Smooth muscle cell (in vitro differentiated cells): ENCODE data around the gene POLE. TPM values are rescaled to one million over a fixed set of nuclear protein-coding genes. Genes with fewer than 3 reads are reported as not detected.
"Not testable (repeated sequence)": the region's sequence is repeated elsewhere in the genome, so short reads cannot be mapped to it uniquely, and the experiment has no call there.

Experiments
- DNase-seq: peaks from one replicate; lab custom pipeline; 2025; ENCODE audit not compliant: unreplicated experiment; lab: John Stamatoyannopoulos, UW
- H2AFZ ChIP-seq: fragments of 200-600 bp; sonication (generic); 2 replicates; pipeline ENCODE4 v1.6.0; 2016; ENCODE audit warnings: antibody characterized with exemption, low read depth, mild to moderate bottlenecking
- H3F3A ChIP-seq: fragments of 200-600 bp; sonication (generic); 2 replicates; pipeline ENCODE4 v1.6.0; 2017; ENCODE audit warnings: antibody characterized with exemption, low read depth
- H3K27ac ChIP-seq: fragments of 200-600 bp; sonication (generic); 2 replicates; pipeline ENCODE4 v1.5.1; 2016; ENCODE audit warnings: low read depth, mild to moderate bottlenecking
- H3K27me3 ChIP-seq: fragments of 200-600 bp; sonication (generic); 2 replicates; pipeline ENCODE4 v1.6.1; 2016; ENCODE audit warnings: low read depth, mild to moderate bottlenecking
- H3K36me3 ChIP-seq: fragments of 200-600 bp; sonication (generic); 2 replicates; pipeline ENCODE4 v1.5.1; 2016; ENCODE audit warnings: low read depth
- H3K4me1 ChIP-seq: fragments of 200-600 bp; sonication (generic); 2 replicates; pipeline ENCODE4 v1.5.1; 2016; ENCODE audit warnings: low read depth
- H3K4me2 ChIP-seq: fragments of 200-600 bp; sonication (generic); 2 replicates; pipeline ENCODE4 v1.6.0; 2016; ENCODE audit warnings: mild to moderate bottlenecking
- H3K4me3 ChIP-seq: fragments of 200-600 bp; sonication (generic); 2 replicates; pipeline ENCODE4 v1.5.1; 2016; ENCODE audit warnings: mild to moderate bottlenecking
- H3K79me2 ChIP-seq: fragments of 200-600 bp; sonication (generic); 2 replicates; pipeline ENCODE4 v1.6.0; 2016; ENCODE audit warnings: low read depth, mild to moderate bottlenecking
- H3K9ac ChIP-seq: fragments of 200-600 bp; sonication (generic); 2 replicates; pipeline ENCODE4 v1.6.0; 2016; ENCODE audit warnings: low read depth
- H3K9me3 ChIP-seq: fragments of 200-600 bp; sonication (generic); replicated peaks from 2 replicates; pipeline ENCODE4 v1.5.1; 2016; ENCODE audit warnings: low read depth
- H4K20me1 ChIP-seq: fragments of 200-600 bp; sonication (generic); 2 replicates; pipeline ENCODE4 v1.6.0; 2016; ENCODE audit warnings: low read depth
- WGBS: methylation state at CpG from one replicate; pipeline ENCODE4 v1.1.7; 2016; ENCODE audit warnings: low lambda C conversion rate; 5-methylcytosine and 5-hydroxymethylcytosine counted together
- polyA plus RNA-seq: library from polyadenylated mRNA; unstranded; fragments of >200 nt; fragmentation: Nextera tagmentation; extraction: Ambion mirVana; gene quantifications from 2 replicates; pipeline ENCODE4 v1.2.1, GENCODE V29; 2016
- total RNA-seq: library from RNA; depleted of rRNA; stranded (reverse); fragments of >200 nt; gene quantifications from 2 replicates; pipeline ENCODE4 v1.2.3, GENCODE V29; 2014
- TF ChIP-seq, protein P1 (sequence below): fragments of 200-600 bp; sonication (generic); IDR thresholded peaks from 2 replicates; pipeline ENCODE4 v1.5.1; 2017; ENCODE audit warnings: borderline replicate concordance, mild to moderate bottlenecking, antibody characterized with exemption; ENCODE audit not compliant: insufficient read depth, poor library complexity, severe bottlenecking

The POLE gene
- total and polyA plus RNA-seq, 2 experiments from 2014 or later: 8.5 to 11.5 TPM

DNA sequence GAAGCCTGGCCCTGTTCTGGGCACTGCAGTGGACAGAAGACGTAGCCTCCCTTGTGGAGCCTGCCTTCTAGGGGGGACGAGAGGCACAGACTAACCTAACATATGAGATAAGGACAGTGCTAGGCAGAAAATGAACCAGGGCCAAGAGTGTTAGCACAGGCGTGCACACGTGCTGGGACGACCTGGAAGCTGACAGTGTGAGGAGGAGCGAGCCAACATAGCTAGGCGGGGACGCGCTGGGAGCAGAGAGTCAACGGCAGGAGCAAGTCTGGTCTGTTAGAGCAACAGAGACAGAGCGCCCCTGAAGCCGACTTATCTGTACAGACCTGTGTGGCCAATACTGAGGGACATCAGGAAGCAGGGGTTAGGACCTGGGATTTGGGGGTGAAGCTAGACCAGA, 8.3 kb upstream of the POLE start:
- WGBS: 97% methylated on average over 12 of the region's 12 CpGs
- Histone ChIP-seq H4K20me1 (no peaks in the 10 kb centered on the region), H3K9ac (no peak overlapping the region)

DNA sequence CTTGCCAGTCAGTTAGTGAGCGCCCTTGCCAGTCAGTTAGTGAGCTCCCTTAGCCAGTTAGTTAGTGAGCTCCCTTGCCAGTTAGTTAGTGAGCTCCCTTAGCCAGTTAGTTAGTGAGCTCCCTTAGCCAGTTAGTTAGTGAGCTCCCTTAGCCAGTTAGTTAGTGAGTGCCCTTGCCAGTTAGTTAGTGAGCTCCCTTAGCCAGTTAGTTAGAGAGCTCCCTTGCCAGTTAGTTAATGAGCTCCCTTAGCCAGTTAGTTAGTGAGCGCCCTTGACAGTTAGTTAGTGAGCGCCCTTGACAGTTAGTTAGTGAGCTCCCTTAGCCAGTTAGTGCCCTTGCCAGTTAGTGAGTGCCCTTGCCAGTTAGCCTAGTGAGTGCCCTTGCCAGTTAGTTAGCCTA, 7.7 kb upstream of the POLE start:
- not testable (repeated sequence) for H3F3A ChIP-seq, H2AFZ ChIP-seq, H3K79me2 ChIP-seq, H3K4me3 ChIP-seq, H4K20me1 ChIP-seq, H3K9ac ChIP-seq, H3K9me3 ChIP-seq, H3K36me3 ChIP-seq, H3K4me2 ChIP-seq, H3K4me1 ChIP-seq, H3K27ac ChIP-seq, DNase-seq, H3K27me3 ChIP-seq
- WGBS: 100% methylated on average over 3 of the region's 3 CpGs

More for the DNA sequence above, 8.3 kb upstream of the POLE start:
- DNase-seq: no peak
- Histone ChIP-seq H3K9me3 (no peaks in the 10 kb centered on the region), H3K79me2 (no peaks in the 10 kb centered on the region), H3K4me2 (no peak overlapping the region), H3F3A (no peaks in the 10 kb centered on the region), H3K27ac (no peak overlapping the region), H2AFZ (no peak overlapping the region), H3K4me1 (no peaks in the 10 kb centered on the region), H3K4me3 (no peak overlapping the region), H3K27me3 (no peaks in the 10 kb centered on the region), H3K36me3 (no peaks in the 10 kb centered on the region)
- TF ChIP-seq, protein P1, sequence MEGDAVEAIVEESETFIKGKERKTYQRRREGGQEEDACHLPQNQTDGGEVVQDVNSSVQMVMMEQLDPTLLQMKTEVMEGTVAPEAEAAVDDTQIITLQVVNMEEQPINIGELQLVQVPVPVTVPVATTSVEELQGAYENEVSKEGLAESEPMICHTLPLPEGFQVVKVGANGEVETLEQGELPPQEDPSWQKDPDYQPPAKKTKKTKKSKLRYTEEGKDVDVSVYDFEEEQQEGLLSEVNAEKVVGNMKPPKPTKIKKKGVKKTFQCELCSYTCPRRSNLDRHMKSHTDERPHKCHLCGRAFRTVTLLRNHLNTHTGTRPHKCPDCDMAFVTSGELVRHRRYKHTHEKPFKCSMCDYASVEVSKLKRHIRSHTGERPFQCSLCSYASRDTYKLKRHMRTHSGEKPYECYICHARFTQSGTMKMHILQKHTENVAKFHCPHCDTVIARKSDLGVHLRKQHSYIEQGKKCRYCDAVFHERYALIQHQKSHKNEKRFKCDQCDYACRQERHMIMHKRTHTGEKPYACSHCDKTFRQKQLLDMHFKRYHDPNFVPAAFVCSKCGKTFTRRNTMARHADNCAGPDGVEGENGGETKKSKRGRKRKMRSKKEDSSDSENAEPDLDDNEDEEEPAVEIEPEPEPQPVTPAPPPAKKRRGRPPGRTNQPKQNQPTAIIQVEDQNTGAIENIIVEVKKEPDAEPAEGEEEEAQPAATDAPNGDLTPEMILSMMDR: no peak

DNA sequence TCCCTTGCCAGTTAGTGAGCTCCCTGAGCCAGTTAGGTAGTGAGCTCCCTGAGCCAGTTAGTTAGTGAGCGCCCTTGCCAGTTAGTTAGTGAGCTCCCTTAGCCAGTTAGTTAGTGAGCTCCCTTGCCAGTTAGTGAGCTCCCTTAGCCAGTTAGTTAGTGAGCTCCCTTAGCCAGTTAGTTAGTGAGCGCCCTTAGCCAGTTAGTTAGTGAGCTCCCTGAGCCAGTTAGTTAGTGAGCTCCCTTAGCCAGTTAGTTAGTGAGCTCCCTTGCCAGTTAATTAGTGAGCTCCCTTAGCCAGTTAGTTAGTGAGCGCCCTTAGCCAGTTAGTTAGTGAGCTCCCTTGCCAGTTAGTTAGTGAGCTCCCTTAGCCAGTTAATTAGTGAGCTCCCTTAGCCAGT, 4.9 kb upstream of the POLE start:
- not testable (repeated sequence) for H3K79me2 ChIP-seq, H3K36me3 ChIP-seq, DNase-seq, H3K4me2 ChIP-seq, H2AFZ ChIP-seq, H3K9me3 ChIP-seq, H3K27me3 ChIP-seq, H3K4me1 ChIP-seq, H3F3A ChIP-seq, H3K4me3 ChIP-seq, H3K27ac ChIP-seq, H4K20me1 ChIP-seq, H3K9ac ChIP-seq
- 96% methylated on average over 3 of the region's 3 CpGs for WGBS

DNA sequence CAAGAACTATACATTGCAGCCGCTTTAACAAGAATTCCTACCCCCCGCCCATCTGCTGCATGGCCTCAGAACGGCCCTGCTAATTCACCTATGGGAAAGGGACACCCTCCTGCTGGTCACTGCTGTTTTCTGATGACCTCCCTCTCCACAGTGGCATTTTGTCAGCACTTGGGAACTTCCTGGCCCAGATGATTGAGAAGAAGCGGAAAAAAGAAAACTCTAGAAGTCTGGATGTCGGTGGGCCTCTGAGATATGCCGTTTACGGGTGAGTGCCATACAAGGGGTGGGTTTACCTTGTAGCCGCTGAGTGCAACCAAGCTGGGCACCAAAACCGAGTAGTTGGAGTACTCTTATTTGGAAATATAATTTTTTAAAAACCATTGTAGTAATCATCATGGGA, 3.0 kb upstream of the POLE start:
- Histone ChIP-seq H3K79me2 (peaks cover 16% of the 10 kb centered on the region), H3K9ac (no peak overlapping the region), H3F3A (no peaks in the 10 kb centered on the region), H2AFZ (no peak overlapping the region), H3K36me3 (no peaks in the 10 kb centered on the region), H3K4me1 (no peaks in the 10 kb centered on the region), H3K4me2 (no peak overlapping the region), H4K20me1 (peaks cover 5% of the 10 kb centered on the region), H3K27ac (no peak overlapping the region), H3K9me3 (no peaks in the 10 kb centered on the region), H3K4me3 (no peak overlapping the region), H3K27me3 (peaks cover 6% of the 10 kb centered on the region)
- DNase-seq: no peak
- TF ChIP-seq, protein P1: no peak
- 94% methylated on average over 9 of the region's 9 CpGs for WGBS

DNA sequence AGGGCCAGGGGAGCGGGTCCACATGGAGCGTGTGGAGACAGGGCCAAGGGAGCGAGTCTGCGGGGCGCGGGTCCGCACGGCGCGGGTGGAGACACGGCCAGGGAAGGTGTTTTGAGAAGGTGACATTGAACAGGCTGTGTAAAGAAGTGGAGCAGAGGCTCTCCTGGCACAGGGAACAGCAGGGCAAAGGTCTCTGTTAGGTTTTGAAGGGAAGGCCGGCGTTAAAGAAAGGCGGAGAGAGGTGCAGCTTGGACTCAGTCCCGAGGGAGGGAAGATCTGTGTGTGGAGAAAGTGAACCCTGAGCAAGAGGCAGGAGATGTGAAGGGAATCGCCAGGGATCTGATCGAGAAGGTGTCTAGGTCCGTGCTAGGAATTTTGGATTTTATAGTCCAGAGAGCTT, 2.1 kb upstream of the POLE start:
- no peak overlapping the region for H3K9ac ChIP-seq
- TF ChIP-seq, protein P1: no peak

More for the DNA sequence above, 2.1 kb upstream of the POLE start:
- no peak for DNase-seq
- H3K4me3 ChIP-seq: peak overlapping the region; percentile 13
- H3K36me3 ChIP-seq: no peaks in the 10 kb centered on the region
- peaks cover 6% of the 10 kb centered on the region for H3K27me3 ChIP-seq
- no peaks in the 10 kb centered on the region for H3K9me3 ChIP-seq
- H4K20me1 ChIP-seq: peaks cover 6% of the 10 kb centered on the region
- H3F3A ChIP-seq: no peaks in the 10 kb centered on the region
- H3K79me2 ChIP-seq: peaks cover 17% of the 10 kb centered on the region
- no peak overlapping the region for H3K27ac ChIP-seq
- peak overlapping the region; percentile 22 for H3K4me2 ChIP-seq
- WGBS: 73% methylated on average over 9 of the region's 18 CpGs
- H3K4me1 ChIP-seq: no peaks in the 10 kb centered on the region
- H2AFZ ChIP-seq: no peak overlapping the region
